ENCODE measurements around the gene MFSD12.

DNA sequence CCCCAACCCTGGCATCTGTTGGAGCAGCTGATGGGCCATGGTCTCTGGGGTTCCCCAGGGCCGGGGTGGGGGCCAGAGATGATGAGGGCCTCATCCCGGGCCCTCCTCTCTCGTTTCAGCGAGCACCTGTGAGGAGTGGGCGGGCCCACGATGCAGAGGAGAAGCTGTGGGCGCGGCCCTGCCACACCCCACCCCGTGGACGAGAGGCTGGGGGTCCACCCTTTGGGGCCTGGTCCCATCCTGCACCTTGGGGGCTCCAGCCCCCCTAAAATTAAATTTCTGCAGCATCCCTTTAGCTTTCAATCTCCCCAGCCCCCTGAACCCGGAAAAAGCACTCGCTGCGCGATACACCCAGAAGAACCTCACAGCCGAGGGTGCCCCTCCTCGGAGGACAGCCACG lies 21.0 kb upstream of the MFSD12 start:
- TF ChIP-seq, protein P1, sequence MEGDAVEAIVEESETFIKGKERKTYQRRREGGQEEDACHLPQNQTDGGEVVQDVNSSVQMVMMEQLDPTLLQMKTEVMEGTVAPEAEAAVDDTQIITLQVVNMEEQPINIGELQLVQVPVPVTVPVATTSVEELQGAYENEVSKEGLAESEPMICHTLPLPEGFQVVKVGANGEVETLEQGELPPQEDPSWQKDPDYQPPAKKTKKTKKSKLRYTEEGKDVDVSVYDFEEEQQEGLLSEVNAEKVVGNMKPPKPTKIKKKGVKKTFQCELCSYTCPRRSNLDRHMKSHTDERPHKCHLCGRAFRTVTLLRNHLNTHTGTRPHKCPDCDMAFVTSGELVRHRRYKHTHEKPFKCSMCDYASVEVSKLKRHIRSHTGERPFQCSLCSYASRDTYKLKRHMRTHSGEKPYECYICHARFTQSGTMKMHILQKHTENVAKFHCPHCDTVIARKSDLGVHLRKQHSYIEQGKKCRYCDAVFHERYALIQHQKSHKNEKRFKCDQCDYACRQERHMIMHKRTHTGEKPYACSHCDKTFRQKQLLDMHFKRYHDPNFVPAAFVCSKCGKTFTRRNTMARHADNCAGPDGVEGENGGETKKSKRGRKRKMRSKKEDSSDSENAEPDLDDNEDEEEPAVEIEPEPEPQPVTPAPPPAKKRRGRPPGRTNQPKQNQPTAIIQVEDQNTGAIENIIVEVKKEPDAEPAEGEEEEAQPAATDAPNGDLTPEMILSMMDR (IDR thresholded peaks at IDR 0.05; ENCODE audit: insufficient read depth, low read depth, low read length), result no peak
- TF ChIP-seq EZH2 (IDR thresholded peaks at IDR 0.05; ENCODE audit: insufficient read depth, low read length), result no peak

All from astrocyte (in vitro differentiated cells and primary cell).